Erythroblast (primary cell): ENCODE measurements around the gene OAT.

ENCODE experiments used
- GATA1 ChIP-seq: IDR thresholded peaks from 2 replicates; pipeline ENCODE4 v1.6.1; 2011; ENCODE audit warnings: low read depth, mild to moderate bottlenecking, control low read depth, low read length, moderate library complexity
- POLR2A ChIP-seq: IDR thresholded peaks from 2 replicates; pipeline ENCODE4 v1.6.1; 2011; ENCODE audit warnings: mild to moderate bottlenecking, low read length

DNA sequence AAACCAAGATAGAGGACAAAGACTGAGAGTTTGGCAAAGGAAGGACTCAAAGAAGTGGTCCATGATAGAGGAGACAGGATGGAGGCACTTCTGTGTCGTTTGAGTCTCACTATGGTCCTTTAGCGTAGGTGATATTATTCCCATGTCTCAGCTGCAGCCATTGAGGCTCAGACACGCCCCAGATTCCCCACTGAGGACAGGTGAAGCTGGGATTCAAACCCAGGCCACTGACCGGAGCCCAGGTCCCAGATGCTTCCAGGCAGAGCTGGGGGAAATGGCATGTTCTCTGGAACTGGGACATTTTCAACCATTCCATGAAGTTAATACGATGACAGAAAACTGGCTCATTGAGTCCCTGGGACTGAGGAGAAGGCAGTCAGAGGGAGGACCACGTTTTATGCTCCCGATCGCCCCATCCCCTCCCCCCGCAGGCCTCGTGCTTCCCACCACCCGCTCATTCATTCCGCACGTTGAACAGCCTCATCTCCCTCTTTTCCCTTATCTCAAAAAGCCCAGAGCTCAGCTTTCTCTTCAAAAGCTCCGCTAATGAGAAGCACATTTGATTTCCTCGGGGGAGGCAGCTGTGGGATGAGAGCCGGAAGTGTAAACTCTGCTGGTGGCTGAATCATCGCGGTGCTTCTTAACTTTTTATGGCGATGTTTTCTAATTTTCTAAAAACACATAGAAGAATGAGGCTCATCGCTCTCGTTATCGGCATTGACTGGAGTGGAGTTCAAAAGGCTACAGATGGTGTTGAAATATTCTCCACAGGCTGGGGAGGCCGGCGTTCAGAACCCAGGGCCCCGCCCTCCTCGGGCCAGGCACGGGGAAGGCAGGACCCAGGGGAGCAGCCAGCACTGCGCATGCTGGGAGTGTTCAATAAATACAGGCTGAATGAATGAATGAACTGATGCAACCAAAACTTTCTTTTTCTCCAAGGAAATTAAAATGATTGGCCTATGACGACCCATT lies 64.0 kb downstream of the OAT start:
- TF ChIP-seq POLR2A (no peak), GATA1 (no peak)
